HepG2 (cell line): ENCODE measurements around the gene AGRN. TPM values are rescaled to one million over a fixed set of nuclear protein-coding genes. Genes with fewer than 3 reads are reported as not detected.
A peak's percentile ranks its signal among the peaks of the same experiment; 100 is the strongest.

Experiments
- ARHGAP35 ChIP-seq: sonication (generic); formaldehyde crosslinking; IDR thresholded peaks from 2 replicates; pipeline ENCODE4 v1.9.0; 2022; ENCODE audit warnings: mild to moderate bottlenecking, inconsistent platforms, moderate library complexity, missing genetic modification reagents, borderline replicate concordance
- CBFB ChIP-seq: sonication (generic); formaldehyde crosslinking; IDR thresholded peaks from 2 replicates; pipeline ENCODE4 v1.4.0; 2020; ENCODE audit warnings: missing genetic modification reagents
- HCFC1 ChIP-seq: fragments of 150-350 bp; IDR thresholded peaks from 2 replicates; pipeline ENCODE4 v1.6.1; 2014; ENCODE audit warnings: low read depth, low read length
- HNF4G ChIP-seq, 2 experiments: sonication (generic) in 1 of 2; formaldehyde crosslinking in 1 of 2; IDR thresholded peaks; 2 replicates each; pipeline versions ENCODE4 v1.4.0 to v1.6.1; 2011 to 2020; ENCODE audit warnings: borderline replicate concordance in 2 of 2, low read depth in 2 of 2, mild to moderate bottlenecking in 2 of 2, low read length in 1 of 2, missing genetic modification reagents in 1 of 2, moderate library complexity in 1 of 2
- HOXA5 ChIP-seq: sonication (generic); formaldehyde crosslinking; IDR thresholded peaks from 2 replicates; pipeline ENCODE4 v1.4.0; 2020; ENCODE audit warnings: missing genetic modification reagents
- KAT2B ChIP-seq: fragments of 150-350 bp; IDR thresholded peaks from 2 replicates; pipeline ENCODE4 v1.6.1; 2014; ENCODE audit warnings: low read depth, low read length, borderline replicate concordance
- SIX1 ChIP-seq: sonication (generic); formaldehyde crosslinking; IDR thresholded peaks from 2 replicates; pipeline ENCODE4 v1.4.0; 2020; ENCODE audit warnings: missing genetic modification reagents, borderline replicate concordance
- SP140L ChIP-seq: sonication (generic); formaldehyde crosslinking; IDR thresholded peaks from 2 replicates; pipeline ENCODE4 v1.4.0; 2020; ENCODE audit warnings: missing genetic modification reagents, borderline replicate concordance
- ZNF160 ChIP-seq: sonication (generic); formaldehyde crosslinking; IDR thresholded peaks from 2 replicates; pipeline ENCODE4 v1.8.0; 2022; ENCODE audit warnings: mild to moderate bottlenecking, inconsistent platforms, missing genetic modification reagents
- ZNF709 ChIP-seq: sonication (generic); formaldehyde crosslinking; IDR thresholded peaks from 2 replicates; pipeline ENCODE4 v1.5.0; 2020; ENCODE audit warnings: mild to moderate bottlenecking, missing genetic modification reagents
- polyA plus RNA-seq, 8 experiments: library from polyadenylated mRNA; depleted of rRNA in 3 of 8; stranded (reverse) in 7 of 8; unstranded in 1 of 8; fragments of >200 nt; fragmentation: Illumina TruSeq in 4 of 8; extraction: Trizol in 4 of 8; gene quantifications; 2 replicates each; pipeline versions ENCODE4 v1.2.1 to v1.2.3, GENCODE V29; 2011 to 2016; ENCODE audit warnings: low read depth in 4 of 8, missing spikeins in 1 of 8, mixed read lengths in 1 of 8; ENCODE audit not compliant: insufficient read depth in 1 of 8
- total RNA-seq, 5 experiments: library from RNA; depleted of rRNA; stranded (reverse); fragments of >200 nt; fragmentation: Illumina TruSeq; extraction: Trizol; gene quantifications; 2 replicates each; pipeline ENCODE4 v1.2.3, GENCODE V29; 2016; ENCODE audit warnings: low read depth in 1 of 5
- TF ChIP-seq, protein P1 (sequence below): sonication (generic); formaldehyde crosslinking; IDR thresholded peaks from 2 replicates; pipeline ENCODE4 v1.4.0; 2020; ENCODE audit warnings: missing genetic modification reagents
- TF ChIP-seq, protein P2 (sequence below): sonication (generic); formaldehyde crosslinking; IDR thresholded peaks from 2 replicates; pipeline ENCODE4 v1.8.0; 2022; ENCODE audit warnings: mild to moderate bottlenecking, missing genetic modification reagents; ENCODE audit not compliant: insufficient replicate concordance
- TF ChIP-seq, protein P3 (sequence below): sonication (generic); formaldehyde crosslinking; IDR thresholded peaks from 2 replicates; pipeline ENCODE4 v1.5.1; 2020; ENCODE audit warnings: missing genetic modification reagents, mild to moderate bottlenecking, borderline replicate concordance
- TF ChIP-seq, protein P4 (sequence below): sonication (generic); formaldehyde crosslinking; IDR thresholded peaks from 2 replicates; pipeline ENCODE4 v1.5.1; 2020; ENCODE audit warnings: missing genetic modification reagents, mild to moderate bottlenecking, borderline replicate concordance
- TF ChIP-seq, protein P5 (sequence below): sonication (generic); formaldehyde crosslinking; conservative IDR thresholded peaks from 2 replicates; pipeline ENCODE4 v1.4.0; 2020; ENCODE audit warnings: missing genetic modification reagents
- TF ChIP-seq, protein P6 (sequence below): IDR thresholded peaks from 2 replicates; pipeline ENCODE4 v1.6.1; 2012; ENCODE audit warnings: low read depth, low read length, improper control_type of control experiment
- TF ChIP-seq, protein P7 (sequence below): sonication (generic); formaldehyde crosslinking; IDR thresholded peaks from 2 replicates; pipeline ENCODE4 v1.8.0; 2023; ENCODE audit warnings: mild to moderate bottlenecking, missing genetic modification reagents

The AGRN gene
- total and polyA plus RNA-seq, 2 of the 13 experiments (the other 11 are each of a cell fraction or from before 2014, with no cell fraction given), result 29.8 to 65.2 TPM

DNA sequence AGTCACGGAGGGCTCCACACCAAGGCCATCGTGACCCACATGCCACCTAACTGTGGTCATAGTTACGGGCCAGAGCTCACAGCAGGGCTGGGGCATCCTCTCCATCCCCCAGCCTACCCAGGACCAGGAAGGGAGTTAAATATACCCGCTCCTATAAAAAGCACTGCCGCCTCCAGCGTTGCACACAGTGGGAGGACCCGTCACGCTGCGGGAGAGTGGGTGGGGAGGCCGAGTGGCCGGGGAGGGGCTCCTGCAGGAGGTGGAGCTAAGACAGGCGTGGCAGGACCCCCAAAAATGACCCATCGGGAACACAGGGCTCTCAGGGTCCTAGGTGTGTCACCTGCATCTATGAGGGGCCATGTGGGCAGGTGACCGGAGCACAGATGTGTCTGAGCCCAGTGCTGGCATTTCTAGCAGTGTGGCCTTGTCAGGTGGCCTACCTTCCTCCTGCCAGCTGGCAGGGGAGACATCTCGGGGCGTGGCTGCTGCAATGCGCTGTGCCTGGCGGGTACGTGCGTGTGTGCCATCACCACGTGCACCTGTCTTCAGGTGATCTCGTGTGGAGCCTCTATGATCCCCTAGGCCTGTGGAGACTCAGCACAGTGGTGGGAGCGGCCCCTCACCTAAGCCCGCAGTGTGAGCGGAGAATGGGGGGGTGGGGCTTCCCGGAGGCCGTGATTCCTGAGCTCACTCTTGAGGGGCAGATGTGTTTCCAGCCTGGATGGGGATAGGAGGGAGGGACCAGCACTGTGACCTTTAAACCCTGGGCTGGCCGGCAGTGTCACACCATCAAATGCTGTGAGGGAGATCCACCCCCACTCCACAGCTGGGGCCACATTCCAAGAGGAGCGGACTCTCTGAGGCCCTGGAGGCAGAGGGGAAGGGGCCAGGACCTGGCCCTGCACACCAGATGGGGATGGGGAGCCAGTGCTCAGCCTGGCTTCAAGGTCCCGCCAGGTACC lies 17.7 kb downstream of the AGRN start (continued):
- TF ChIP-seq, protein P1, sequence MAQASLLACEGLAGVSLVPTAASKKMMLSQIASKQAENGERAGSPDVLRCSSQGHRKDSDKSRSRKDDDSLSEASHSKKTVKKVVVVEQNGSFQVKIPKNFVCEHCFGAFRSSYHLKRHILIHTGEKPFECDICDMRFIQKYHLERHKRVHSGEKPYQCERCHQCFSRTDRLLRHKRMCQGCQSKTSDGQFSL, result peak; percentile 69; the same call in 1 of the 2 replicates
- TF ChIP-seq, protein P2, sequence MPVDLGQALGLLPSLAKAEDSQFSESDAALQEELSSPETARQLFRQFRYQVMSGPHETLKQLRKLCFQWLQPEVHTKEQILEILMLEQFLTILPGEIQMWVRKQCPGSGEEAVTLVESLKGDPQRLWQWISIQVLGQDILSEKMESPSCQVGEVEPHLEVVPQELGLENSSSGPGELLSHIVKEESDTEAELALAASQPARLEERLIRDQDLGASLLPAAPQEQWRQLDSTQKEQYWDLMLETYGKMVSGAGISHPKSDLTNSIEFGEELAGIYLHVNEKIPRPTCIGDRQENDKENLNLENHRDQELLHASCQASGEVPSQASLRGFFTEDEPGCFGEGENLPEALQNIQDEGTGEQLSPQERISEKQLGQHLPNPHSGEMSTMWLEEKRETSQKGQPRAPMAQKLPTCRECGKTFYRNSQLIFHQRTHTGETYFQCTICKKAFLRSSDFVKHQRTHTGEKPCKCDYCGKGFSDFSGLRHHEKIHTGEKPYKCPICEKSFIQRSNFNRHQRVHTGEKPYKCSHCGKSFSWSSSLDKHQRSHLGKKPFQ (CRISPR knock-in tag), result peak; percentile 75
- TF ChIP-seq SP140L (CRISPR knock-in tag), result no peak
- TF ChIP-seq, protein P3, sequence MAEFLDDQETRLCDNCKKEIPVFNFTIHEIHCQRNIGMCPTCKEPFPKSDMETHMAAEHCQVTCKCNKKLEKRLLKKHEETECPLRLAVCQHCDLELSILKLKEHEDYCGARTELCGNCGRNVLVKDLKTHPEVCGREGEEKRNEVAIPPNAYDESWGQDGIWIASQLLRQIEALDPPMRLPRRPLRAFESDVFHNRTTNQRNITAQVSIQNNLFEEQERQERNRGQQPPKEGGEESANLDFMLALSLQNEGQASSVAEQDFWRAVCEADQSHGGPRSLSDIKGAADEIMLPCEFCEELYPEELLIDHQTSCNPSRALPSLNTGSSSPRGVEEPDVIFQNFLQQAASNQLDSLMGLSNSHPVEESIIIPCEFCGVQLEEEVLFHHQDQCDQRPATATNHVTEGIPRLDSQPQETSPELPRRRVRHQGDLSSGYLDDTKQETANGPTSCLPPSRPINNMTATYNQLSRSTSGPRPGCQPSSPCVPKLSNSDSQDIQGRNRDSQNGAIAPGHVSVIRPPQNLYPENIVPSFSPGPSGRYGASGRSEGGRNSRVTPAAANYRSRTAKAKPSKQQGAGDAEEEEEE (CRISPR knock-in tag), result no peak
- TF ChIP-seq ZNF160, result no peak
- TF ChIP-seq HNF4G (IDR thresholded peaks at IDR 0.05; ENCODE audit: borderline replicate concordance, low read depth, low read length), result peak; percentile 90
- TF ChIP-seq HNF4G (CRISPR knock-in tag; IDR thresholded peaks at IDR 0.05; ENCODE audit: borderline replicate concordance, low read depth), result peak; percentile 76; the same call in 1 of the 2 replicates
- TF ChIP-seq ZNF709, result no peak
- TF ChIP-seq, protein P4, sequence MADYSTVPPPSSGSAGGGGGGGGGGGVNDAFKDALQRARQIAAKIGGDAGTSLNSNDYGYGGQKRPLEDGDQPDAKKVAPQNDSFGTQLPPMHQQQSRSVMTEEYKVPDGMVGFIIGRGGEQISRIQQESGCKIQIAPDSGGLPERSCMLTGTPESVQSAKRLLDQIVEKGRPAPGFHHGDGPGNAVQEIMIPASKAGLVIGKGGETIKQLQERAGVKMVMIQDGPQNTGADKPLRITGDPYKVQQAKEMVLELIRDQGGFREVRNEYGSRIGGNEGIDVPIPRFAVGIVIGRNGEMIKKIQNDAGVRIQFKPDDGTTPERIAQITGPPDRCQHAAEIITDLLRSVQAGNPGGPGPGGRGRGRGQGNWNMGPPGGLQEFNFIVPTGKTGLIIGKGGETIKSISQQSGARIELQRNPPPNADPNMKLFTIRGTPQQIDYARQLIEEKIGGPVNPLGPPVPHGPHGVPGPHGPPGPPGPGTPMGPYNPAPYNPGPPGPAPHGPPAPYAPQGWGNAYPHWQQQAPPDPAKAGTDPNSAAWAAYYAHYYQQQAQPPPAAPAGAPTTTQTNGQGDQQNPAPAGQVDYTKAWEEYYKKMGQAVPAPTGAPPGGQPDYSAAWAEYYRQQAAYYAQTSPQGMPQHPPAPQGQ (CRISPR knock-in tag), result no peak
- no peak for TF ChIP-seq SIX1 (CRISPR knock-in tag)
- TF ChIP-seq ARHGAP35 (CRISPR knock-in tag), result no peak
- no peak for TF ChIP-seq HOXA5
- TF ChIP-seq HCFC1, result no peak
- no peak for TF ChIP-seq KAT2B
- TF ChIP-seq CBFB (CRISPR knock-in tag), result no peak
- TF ChIP-seq, protein P5, sequence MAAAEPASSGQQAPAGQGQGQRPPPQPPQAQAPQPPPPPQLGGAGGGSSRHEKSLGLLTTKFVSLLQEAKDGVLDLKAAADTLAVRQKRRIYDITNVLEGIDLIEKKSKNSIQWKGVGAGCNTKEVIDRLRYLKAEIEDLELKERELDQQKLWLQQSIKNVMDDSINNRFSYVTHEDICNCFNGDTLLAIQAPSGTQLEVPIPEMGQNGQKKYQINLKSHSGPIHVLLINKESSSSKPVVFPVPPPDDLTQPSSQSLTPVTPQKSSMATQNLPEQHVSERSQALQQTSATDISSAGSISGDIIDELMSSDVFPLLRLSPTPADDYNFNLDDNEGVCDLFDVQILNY (CRISPR knock-in tag), result no peak
- TF ChIP-seq, protein P6, sequence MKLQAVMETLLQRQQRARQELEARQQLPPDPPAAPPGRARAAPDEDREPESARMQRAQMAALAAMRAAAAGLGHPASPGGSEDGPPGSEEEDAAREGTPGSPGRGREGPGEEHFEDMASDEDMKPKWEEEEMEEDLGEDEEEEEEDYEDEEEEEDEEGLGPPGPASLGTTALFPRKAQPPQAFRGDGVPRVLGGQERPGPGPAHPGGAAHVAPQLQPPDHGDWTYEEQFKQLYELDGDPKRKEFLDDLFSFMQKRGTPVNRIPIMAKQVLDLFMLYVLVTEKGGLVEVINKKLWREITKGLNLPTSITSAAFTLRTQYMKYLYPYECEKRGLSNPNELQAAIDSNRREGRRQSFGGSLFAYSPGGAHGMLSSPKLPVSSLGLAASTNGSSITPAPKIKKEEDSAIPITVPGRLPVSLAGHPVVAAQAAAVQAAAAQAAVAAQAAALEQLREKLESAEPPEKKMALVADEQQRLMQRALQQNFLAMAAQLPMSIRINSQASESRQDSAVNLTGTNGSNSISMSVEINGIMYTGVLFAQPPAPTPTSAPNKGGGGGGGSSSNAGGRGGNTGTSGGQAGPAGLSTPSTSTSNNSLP, result no peak
- TF ChIP-seq, protein P7, sequence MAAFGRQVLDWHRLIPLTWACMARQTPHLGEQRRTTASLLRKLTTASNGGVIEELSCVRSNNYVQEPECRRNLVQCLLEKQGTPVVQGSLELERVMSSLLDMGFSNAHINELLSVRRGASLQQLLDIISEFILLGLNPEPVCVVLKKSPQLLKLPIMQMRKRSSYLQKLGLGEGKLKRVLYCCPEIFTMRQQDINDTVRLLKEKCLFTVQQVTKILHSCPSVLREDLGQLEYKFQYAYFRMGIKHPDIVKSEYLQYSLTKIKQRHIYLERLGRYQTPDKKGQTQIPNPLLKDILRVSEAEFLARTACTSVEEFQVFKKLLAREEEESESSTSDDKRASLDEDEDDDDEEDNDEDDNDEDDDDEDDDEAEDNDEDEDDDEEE, result no peak
